LNCAP (cell line): ENCODE results near the gene RNF208.

Source experiments
- CTCF ChIP-seq: fragments of 450-650 bp; IDR thresholded peaks from 2 replicates; pipeline ENCODE4 v1.5.1; 2017; ENCODE audit warnings: mild to moderate bottlenecking

RNF208 gene

DNA sequence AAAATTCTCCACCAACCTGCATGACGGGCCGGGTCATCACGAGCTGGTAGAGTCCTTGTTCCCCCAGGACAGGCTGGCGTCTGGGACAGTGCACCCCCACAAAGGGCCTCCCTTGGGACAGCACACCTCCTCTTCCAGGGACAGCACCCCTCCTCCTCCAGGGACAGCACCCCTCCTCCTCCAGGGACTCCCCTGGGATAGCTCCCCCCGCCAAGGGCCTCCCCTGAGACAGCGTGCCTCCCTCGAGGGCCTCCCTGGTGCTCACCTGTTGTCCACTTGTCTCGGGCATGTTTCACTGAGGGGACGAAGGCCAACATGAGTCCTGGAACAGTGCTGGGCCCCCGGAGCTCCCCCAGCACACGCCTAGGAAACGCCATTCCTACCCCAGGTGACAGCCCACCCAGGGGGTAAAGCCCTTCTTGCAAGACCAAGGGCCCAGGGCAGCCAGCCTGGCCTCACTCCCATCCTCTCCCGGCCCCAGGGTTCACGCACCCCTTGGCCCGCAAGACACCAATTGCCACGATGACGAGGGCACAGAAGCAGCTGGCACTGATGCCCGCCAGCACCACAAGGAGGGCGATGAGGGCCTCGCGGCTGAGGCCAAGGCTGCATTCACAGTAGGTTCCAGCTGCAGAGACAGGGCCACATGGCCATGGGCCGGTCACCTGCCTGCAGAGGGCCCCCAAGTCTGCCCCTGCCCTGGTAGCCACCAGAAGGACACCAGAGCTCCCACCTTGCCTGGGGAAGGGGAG is 50.7 kb downstream of the RNF208 start:
- no peak for TF ChIP-seq CTCF

- TF ChIP-seq CTCF: no peak
These were observed 51.4 kb downstream of the RNF208 start for GRCh38 chr9:137170486-137171148.
